Fibroblast of the aortic adventitia (primary cell): ENCODE data around the gene SLC15A3. TPM values are rescaled to one million over a fixed set of nuclear protein-coding genes. Genes with fewer than 3 reads are reported as not detected.

Experiments used
- DNase-seq: peaks from one replicate; pipeline ENCODE4 v3.0.0-alpha.2; 2010; ENCODE audit warnings: low read depth
- H3K4me3 ChIP-seq: 2 replicates; pipeline ENCODE4 v1.5.1; 2011; ENCODE audit warnings: low read depth, mild to moderate bottlenecking, control low read depth, low read length, moderate library complexity
- CTCF ChIP-seq: IDR thresholded peaks from 2 replicates; pipeline ENCODE4 v1.5.1; 2011; ENCODE audit warnings: mild to moderate bottlenecking, low read length, control low read depth, inconsistent platforms; ENCODE audit not compliant: insufficient read depth
- total RNA-seq: library from RNA; depleted of rRNA; stranded (reverse); fragments of >200 nt; gene quantifications from 2 replicates; pipeline ENCODE4 v1.2.3, GENCODE V29; 2012; ENCODE audit warnings: low replicate concordance

Gene SLC15A3
- total RNA-seq, 1 donor: 6.8 TPM

GRCh38 chr11:60992842-60993409 is 41.0 kb upstream of the SLC15A3 start:
- H3K4me3 ChIP-seq: no peak overlapping the region
- no peak for TF ChIP-seq CTCF

GRCh38 chr11:60991457-60991856 is 39.5 kb upstream of the SLC15A3 start:
- DNase-seq: no peak
- TF ChIP-seq CTCF: no peak

More at GRCh38 chr11:60992842-60993409, 41.0 kb upstream of the SLC15A3 start:
- DNase-seq: no peak

GRCh38 chr11:60989093-60989650 is 37.2 kb upstream of the SLC15A3 start:
- DNase-seq: no peak
- no peak for TF ChIP-seq CTCF
- no peak overlapping the region for H3K4me3 ChIP-seq

More at GRCh38 chr11:60991457-60991856, 39.5 kb upstream of the SLC15A3 start:
- H3K4me3 ChIP-seq: no peak overlapping the region

GRCh38 chr11:60988658-60989057 is 36.7 kb upstream of the SLC15A3 start:
- no peak for TF ChIP-seq CTCF
- H3K4me3 ChIP-seq: no peak overlapping the region
- no peak for DNase-seq

- TF ChIP-seq CTCF: no peak
- H3K4me3 ChIP-seq: no peak overlapping the region
- no peak for DNase-seq
These were observed 35.8 kb upstream of the SLC15A3 start for GRCh38 chr11:60987577-60988277.

- DNase-seq: peak; percentile 33
- no peak overlapping the region for H3K4me3 ChIP-seq
- no peak for TF ChIP-seq CTCF
These were observed 34.3 kb upstream of the SLC15A3 start for GRCh38 chr11:60985991-60986915.
